GM19193 (cell line): ENCODE measurements around the gene LAX1.

Experiments
- POLR2A ChIP-seq: IDR thresholded peaks from 4 replicates; pipeline ENCODE4 v1.6.1; 2011; ENCODE audit not compliant: insufficient read depth, insufficient read length; ENCODE audit errors: extremely low read depth

LAX1 gene, protein sequence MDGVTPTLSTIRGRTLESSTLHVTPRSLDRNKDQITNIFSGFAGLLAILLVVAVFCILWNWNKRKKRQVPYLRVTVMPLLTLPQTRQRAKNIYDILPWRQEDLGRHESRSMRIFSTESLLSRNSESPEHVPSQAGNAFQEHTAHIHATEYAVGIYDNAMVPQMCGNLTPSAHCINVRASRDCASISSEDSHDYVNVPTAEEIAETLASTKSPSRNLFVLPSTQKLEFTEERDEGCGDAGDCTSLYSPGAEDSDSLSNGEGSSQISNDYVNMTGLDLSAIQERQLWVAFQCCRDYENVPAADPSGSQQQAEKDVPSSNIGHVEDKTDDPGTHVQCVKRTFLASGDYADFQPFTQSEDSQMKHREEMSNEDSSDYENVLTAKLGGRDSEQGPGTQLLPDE

DNA sequence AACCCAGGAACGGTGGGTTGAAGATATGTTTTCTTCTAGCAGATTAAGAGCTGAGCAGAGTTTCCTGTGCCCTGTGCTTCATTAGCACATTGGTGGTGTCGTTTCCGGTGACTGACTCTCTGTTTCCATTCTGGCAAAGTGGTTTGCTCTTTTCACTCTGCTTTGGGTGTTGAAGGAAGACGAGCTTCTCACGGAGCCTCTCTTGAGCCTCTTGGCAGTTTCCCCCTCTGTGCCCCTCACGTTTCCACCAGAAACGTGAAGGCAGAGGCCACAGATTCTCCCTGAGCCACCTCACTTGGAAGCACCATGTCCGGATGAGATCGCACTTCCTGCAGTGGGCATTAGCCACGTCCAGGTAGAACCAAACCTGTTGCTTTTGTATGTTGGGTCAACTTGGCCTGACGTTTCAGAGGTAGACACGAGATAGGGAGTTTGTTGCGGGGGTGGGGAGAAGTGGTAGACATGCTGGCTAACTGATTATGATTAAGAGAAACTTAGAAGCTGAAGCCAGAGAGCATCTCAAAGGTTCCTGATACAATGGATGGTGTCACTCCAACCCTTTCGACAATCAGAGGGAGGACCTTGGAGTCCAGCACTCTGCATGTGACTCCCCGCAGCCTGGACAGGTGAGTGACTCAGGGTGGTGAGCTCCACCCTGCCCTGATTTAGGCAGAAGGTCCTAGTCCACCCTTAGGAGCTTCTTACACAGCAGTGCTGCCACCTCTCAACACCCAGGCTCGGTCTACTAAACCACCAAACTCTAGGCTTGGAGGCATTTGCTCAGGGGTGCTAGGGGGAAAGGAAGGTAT lies at the start of gene LAX1:
Gene LAX1, plus strand, starts transcription at position 155 of the 809 bp plus-strand sequence. Its CDS starts 383 bp downstream, at position 538.
- peak; percentile 87 for TF ChIP-seq POLR2A

DNA sequence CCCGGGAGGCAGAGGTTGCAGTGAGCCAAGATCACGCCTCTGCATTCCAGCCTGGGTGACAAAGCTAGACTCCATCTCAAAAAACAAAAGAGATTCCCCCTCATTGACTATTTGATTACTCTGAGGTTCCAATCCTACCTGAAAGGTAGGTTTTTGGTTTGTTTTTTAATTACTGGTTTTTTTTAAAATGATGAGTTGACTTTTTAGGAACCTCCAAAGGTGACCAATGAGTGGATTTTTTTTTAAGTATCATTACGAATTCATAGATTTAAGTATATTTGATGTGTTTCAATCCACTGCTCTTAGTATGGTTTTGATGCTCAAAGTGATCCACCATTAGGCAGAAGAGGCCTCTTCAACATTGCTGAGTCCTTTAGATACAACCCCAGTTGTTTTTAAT lies 47.9 kb upstream of the LAX1 start:
- TF ChIP-seq POLR2A: no peak

DNA sequence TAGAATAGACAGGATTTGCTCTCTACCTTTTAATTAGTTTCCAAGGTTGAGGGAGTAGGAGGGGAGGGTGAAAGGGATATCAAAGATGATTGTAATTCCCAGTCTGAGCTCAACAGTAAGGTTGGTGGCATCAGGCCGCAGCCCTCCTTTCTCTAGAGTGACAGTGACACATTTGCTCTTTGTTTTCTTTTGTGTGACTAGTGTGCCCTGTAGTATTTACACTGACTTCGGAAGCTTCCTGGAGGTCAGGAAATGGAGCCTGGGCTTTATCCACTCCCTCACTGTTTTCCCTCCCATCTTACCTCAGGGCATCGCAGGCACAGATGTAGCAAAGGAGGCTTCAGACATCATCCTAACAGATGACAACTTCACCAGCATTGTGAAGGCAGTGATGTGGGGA lies 44.7 kb upstream of the LAX1 start:
- no peak for TF ChIP-seq POLR2A

DNA sequence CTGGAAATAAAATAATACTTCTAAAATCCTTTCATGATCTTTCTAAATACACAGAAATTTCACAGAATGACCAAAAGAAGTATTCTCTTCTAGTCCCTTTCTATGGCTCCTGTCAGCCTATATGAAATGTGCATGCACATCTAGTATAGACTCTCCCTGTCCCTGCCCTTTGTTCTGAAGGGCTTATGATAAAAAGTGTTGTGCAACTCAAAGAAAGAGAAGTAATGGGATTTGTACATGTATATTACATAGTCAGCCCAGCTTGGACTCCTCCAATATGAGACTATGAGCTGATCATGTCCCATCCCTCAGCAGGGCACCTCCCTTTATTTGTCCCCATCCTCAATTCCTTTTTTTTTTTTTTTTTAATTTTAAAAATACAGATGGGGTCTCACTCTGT lies 42.1 kb upstream of the LAX1 start:
- TF ChIP-seq POLR2A: no peak

DNA sequence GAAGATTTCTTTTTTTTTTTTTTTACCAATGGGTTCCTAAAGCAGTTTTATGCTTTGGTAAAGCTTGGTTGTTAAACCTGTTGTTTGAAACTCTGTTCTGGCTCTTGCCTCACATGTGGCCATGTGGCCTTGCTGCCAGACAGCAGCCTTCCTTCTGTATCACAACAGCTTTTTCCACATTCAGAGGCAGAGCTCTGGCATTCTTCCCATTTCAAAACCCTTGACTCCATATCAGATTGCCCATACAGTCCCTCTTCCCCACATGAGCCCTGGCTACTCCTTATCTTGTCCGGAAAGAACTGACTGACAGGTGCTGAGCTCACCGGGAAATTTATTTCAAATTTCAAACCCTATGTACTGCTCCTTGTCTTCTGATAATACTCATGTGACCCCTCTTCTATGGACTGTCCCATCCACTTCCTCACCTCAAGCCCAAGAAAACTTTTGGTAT lies 38.5 kb upstream of the LAX1 start:
- TF ChIP-seq POLR2A: no peak

DNA sequence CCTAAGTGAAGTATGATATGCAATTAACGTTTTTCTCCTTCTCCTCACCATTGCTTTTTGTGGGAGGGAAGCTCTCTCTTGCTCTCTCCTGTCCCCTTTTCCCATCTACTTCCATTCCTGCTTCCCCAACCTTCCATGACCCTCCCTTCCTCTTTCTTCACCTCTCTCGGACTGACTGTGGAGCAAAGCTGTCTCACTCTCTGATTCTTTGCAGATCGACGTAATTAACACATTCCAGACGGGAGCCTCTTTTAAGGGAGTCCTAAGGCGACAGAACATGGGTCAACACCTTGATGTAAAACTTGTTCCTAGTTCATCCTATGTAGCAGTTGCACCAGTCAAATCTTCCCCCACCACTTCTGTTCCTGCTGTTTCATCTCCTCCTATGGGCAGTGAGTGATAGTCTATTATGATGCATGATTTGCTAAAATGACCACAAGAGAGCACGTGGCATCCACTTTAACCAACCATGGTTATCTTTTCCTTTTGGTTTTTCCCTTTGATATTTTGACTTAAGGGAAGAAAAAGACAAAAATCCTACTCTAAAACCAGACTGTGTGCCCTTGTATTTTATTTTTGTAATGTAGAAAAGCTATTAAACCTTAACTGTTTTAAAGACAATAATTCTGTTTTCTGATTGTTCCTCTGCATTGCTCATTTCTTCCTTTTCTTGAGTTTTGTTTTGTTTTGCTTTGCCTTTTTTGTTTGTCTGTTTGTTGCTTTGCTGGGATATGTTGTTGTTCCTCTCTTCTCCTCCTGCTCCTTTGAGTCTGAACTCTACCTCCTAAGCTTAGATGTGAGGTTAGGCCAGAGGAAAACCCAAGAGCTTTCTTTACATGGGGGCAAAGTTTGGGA lies 31.7 kb upstream of the LAX1 start:
- TF ChIP-seq POLR2A: no peak

DNA sequence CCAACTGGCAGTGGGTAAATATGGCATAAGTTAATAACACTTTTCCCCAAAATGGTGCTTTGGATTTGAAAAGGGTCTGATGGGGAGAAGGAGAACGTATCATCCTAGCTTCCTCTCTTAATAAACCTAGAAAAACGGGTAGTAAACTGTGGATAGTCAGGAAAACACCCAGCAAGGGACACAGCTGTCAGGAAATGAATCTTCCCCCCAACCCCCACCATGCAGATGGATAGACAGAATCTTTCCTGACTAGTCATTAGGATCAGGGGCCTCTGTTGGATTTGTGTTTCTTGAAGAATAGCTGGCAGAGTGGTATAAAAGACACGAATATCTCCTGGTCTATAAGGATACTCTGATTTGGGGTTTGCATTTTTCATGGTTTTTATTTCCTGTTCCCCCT lies 22.5 kb upstream of the LAX1 start:
- no peak for TF ChIP-seq POLR2A

DNA sequence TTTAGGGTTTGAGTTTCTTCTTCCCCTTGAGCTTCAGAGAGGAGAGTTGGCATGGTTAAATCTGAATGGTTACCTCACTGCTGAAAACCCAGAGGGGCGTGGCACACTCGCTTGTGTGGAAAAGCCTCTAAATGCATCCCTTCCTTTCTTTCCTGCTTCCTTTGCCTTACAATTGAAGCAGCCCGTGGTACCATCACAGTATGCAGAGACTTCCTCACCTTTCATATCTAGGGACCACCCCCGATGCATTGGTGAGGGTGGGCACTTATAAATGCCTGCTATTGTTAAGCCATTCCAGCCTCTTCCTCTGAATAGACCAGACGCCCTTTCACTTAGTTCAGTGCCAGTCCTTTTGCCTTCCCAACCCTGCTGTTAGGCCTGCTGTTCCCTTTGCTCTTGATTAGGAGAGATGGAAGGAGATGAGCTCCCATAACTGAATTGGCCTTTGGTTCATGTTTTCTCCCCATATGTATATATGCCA lies 21.9 kb upstream of the LAX1 start:
- TF ChIP-seq POLR2A: no peak

DNA sequence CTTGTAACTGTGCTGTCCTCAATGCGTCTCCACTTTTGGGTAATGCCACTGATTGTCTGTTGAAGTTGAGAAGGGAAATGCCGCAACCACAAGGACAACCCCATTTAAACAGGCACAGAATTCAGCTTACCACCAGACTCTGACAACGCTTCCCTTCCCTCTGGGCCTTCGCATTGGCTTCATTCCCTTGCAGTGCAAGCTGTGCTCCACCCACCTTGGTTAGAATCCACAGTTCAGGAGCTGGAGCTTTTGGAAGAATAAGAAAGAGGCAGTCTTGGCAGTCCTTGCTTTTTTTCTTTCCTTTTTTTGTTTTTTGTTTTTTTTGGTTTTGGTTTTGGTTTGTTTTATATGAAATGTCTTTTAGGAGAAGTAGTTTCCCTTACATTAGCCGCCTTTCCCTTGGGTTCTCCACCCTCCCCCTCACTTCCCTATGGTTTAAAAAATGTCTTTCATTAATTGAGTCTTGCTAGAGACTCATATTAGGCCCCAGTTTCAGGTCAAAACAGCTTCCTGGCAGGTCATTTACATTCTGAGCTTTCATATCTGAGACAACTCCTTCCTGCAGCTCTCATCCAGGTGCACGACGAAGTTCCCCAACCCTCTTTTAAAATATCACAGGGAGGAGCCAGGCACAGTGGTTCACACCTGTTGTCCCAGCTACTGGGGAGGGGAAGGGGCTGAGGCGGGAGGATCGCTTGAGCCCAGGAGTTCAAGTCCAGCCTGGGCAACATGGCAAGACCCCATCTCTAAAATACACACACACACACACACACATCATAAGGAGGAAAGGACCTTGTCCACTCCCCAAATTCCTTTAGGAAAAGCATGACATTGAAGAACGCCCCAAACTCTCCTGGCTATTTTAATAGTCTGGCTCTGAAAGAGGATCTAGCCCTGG lies 20.7 kb upstream of the LAX1 start:
- no peak for TF ChIP-seq POLR2A

DNA sequence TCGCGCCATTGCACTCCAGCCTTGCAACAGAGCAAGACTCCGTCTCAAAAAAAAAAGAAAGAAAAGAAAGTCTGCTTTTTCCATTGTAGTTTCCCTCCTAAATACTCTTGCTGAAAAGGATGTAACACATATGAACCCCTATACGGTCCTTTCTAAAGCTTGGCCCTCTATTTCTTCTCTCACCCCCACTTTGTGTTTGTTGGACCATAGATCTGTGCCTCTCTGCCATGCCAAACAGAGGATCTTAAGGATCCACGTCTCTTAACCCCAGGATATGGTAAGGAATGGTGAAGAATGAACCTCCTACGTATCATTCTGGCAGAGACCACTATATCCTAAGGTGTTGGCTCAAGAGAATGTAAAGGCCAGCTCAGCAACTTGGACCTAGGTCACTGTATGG lies 18.7 kb upstream of the LAX1 start:
- TF ChIP-seq POLR2A: no peak

DNA sequence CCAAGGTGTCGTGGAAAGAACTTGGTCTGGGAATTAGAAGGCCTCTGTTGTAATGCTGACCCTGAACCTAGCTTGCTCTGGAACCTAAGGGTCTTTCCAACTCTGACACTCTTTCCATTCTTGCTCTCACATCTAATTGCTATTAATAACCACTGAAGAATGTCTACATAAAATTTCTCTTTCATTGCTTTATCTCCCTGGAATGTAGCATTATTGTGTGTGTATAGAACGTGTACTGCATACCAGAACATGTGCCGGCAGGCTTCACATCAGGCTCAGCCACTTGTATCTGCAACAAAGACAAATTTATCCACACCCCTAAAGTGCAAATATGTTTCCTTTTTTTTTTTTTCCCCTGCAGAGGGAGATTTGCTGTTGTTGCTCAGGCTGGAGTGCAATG lies 13.9 kb upstream of the LAX1 start:
- no peak for TF ChIP-seq POLR2A

DNA sequence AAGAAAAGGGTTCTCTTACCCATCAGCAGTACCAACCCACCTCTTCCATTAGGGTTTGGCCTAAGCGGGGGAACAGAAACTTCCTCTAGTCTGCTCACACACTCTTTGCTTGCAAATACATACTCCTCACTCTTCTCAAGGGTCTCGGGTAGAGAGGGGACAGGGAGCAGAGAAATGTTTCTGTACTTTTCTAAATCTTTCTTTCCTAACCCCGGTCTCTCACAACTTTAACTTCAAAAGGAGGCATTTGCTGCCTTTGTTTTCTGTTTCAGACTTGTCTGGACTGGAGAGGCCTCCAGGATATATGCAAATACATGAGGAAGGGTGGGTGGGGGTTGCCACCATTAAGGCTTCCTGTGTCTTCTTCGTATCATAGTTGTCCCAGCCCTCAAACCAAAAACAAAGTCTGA lies 10.5 kb upstream of the LAX1 start:
- TF ChIP-seq POLR2A: no peak

DNA sequence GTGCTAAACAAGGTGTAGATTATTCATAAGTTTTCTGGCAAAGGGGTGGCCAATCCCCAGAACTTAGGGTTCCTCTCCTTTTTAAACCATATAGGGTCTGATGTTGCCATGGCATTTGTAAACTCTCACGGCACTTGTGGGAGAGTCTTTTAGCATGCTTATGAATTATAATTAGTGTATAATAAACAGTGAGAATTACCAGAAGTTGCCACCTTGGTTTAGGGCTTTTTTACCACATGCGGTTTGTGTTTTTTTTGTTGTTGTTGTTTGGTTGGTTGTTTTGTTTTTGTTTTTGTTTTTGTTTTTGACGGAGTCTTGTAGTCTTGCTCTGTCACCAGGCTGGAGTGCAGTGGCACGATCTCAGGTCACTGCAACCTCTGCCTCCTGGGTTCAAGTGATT lies 8.9 kb upstream of the LAX1 start:
- TF ChIP-seq POLR2A: no peak

DNA sequence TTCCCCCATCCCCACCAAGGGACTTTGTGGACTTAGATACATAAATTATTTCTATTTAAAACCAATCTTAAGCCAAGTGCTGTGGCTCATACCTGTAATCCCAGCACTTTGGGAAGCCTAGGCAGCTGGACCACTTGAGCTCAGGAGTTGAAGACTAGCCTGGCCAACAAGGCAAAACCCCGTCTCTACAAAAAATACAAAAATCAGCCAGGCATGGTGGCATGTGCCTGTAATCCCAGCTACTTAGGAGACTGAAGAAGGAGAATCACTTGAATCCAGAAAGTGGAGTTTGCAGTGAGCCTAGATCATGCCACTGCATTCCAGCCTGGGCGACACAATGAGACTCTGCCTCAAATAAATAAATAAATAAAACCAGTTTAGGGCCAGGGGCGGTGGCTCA lies 4.5 kb upstream of the LAX1 start:
- TF ChIP-seq POLR2A: no peak

DNA sequence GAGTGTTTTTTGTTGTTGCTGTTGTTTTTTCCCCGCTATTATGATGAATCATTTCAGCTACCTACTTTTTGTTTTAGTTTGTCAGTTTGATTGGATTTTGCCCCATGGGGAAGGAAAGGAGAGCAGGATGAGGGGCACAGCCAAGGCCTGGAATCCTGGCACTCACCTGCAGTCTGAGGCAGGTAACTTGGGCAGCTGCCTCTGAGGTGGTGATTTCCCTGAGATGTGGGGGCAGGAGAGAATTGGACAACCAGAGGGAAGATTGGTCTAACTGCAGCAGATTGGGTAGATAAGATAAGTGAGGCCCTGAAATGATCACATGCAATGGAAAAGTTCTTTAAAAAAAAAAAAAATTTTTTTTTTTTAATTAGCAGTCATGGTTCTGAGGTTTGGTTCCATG lies 1.5 kb upstream of the LAX1 start:
- no peak for TF ChIP-seq POLR2A
